Measurements from ENCODE around the gene UGT1A8. TPM values are rescaled to one million over a fixed set of nuclear protein-coding genes. Genes with fewer than 3 reads are reported as not detected.

The UGT1A8 gene
- total and polyA plus RNA-seq, 2 experiments from 2014 or later = not detected

GRCh38 chr2:233691443-233692433 lies 74.3 kb downstream of the UGT1A8 start:
- H3K4me1 ChIP-seq (ENCODE audit: insufficient read depth) = no peaks in the 10 kb centered on the region
- H4K20me1 ChIP-seq (ENCODE audit: insufficient read depth) = no peaks in the 10 kb centered on the region
- peaks cover 19% of the 10 kb centered on the region for H3K27me3 ChIP-seq (replicated peaks; ENCODE audit: insufficient read depth)
- no peaks in the 10 kb centered on the region for H3F3A ChIP-seq (ENCODE audit: insufficient read depth)
- H3K36me3 ChIP-seq (ENCODE audit: low read depth) = no peaks in the 10 kb centered on the region
- no peaks in the 10 kb centered on the region for H3K79me2 ChIP-seq (ENCODE audit: insufficient read depth)
- no peak overlapping the region for H3K27ac ChIP-seq
- no peak overlapping the region for H3K4me3 ChIP-seq
- in situ Hi-C loops (cut with MboI) = no loop called here
- 40 to 41% methylated on average over 11 of the region's 11 CpGs for WGBS, 2 experiments (ENCODE audit: low coverage in 1 of 2, low lambda C conversion rate in 2 of 2, missing lambda C conversion rate in 2 of 2)
- H3K9ac ChIP-seq = no peak overlapping the region
- no peaks in the 10 kb centered on the region for H3K9me2 ChIP-seq (ENCODE audit: insufficient read depth)
- no peaks in the 10 kb centered on the region for H3K9me3 ChIP-seq (ENCODE audit: low read depth)
- TF ChIP-seq EZH2phosphoT487 (IDR thresholded peaks at IDR 0.05; ENCODE audit: insufficient read depth, low read depth) (no peak), EZH2 (IDR thresholded peaks at IDR 0.05; ENCODE audit: insufficient read depth, poor library complexity, severe bottlenecking) (no peak)
- no peak overlapping the region for H3K4me2 ChIP-seq (ENCODE audit: unreplicated experiment)
- DNase-seq = no peak
- no peak overlapping the region for H2AFZ ChIP-seq

GRCh38 chr2:233692648-233693047 lies 75.2 kb downstream of the UGT1A8 start, which contains the start of gene UGT1A6:
Gene UGT1A6 (plus strand): TSS chr2:233692890. CDS start chr2:233693005, 115 bp downstream.
- no peak for DNase-seq
- Histone ChIP-seq H3K4me1 (ENCODE audit: insufficient read depth) (no peaks in the 10 kb centered on the region), H3K4me2 (ENCODE audit: unreplicated experiment) (no peak within 1 kb of the TSS), H3F3A (ENCODE audit: insufficient read depth) (no peaks in the 10 kb centered on the region), H3K27me3 (replicated peaks; ENCODE audit: insufficient read depth) (peaks cover 28% of the 10 kb centered on the region), H3K9me3 (ENCODE audit: low read depth) (no peaks in the 10 kb centered on the region), H4K20me1 (ENCODE audit: insufficient read depth) (no peaks in the 10 kb centered on the region), H3K9me2 (ENCODE audit: insufficient read depth) (no peaks in the 10 kb centered on the region), H2AFZ (no peak within 1 kb of the TSS), H3K4me3 (no peak within 1 kb of the TSS), H3K79me2 (ENCODE audit: insufficient read depth) (no peaks in the 10 kb centered on the region), H3K9ac (no peak within 1 kb of the TSS), H3K36me3 (ENCODE audit: low read depth) (no peaks in the 10 kb centered on the region), H3K27ac (no peak within 1 kb of the TSS)
- 39% methylated on average over 4 of the region's 4 CpGs for WGBS, 2 experiments (ENCODE audit: low coverage in 1 of 2, low lambda C conversion rate in 2 of 2, missing lambda C conversion rate in 2 of 2)
- in situ Hi-C loops (cut with MboI) = no loop called here
- no peak for TF ChIP-seq EZH2phosphoT487 (IDR thresholded peaks at IDR 0.05; ENCODE audit: insufficient read depth, low read depth)
- TF ChIP-seq EZH2 (IDR thresholded peaks at IDR 0.05; ENCODE audit: insufficient read depth, poor library complexity, severe bottlenecking) = no peak

GRCh38 chr2:233693963-233694362 lies 76.5 kb downstream of the UGT1A8 start:
- no peak for TF ChIP-seq EZH2phosphoT487 (IDR thresholded peaks at IDR 0.05; ENCODE audit: insufficient read depth, low read depth)
- TF ChIP-seq EZH2 (IDR thresholded peaks at IDR 0.05; ENCODE audit: insufficient read depth, poor library complexity, severe bottlenecking) = no peak
- Histone ChIP-seq H3K4me2 (ENCODE audit: unreplicated experiment) (no peak overlapping the region), H3K9me2 (ENCODE audit: insufficient read depth) (no peaks in the 10 kb centered on the region), H3K27ac (no peak overlapping the region), H3K4me1 (ENCODE audit: insufficient read depth) (no peaks in the 10 kb centered on the region), H3K27me3 (replicated peaks; ENCODE audit: insufficient read depth) (peaks cover 28% of the 10 kb centered on the region), H2AFZ (no peak overlapping the region), H3F3A (ENCODE audit: insufficient read depth) (no peaks in the 10 kb centered on the region), H3K9ac (no peak overlapping the region), H4K20me1 (ENCODE audit: insufficient read depth) (no peaks in the 10 kb centered on the region), H3K9me3 (ENCODE audit: low read depth) (no peaks in the 10 kb centered on the region), H3K36me3 (ENCODE audit: low read depth) (no peaks in the 10 kb centered on the region), H3K4me3 (no peak overlapping the region), H3K79me2 (ENCODE audit: insufficient read depth) (no peaks in the 10 kb centered on the region)
- in situ Hi-C loops (cut with MboI) = no loop called here
- DNase-seq = no peak
- WGBS, 2 experiments (ENCODE audit: low coverage in 1 of 2, low lambda C conversion rate in 2 of 2, missing lambda C conversion rate in 2 of 2) = 23 to 24% methylated on average over 6 of the region's 6 CpGs

- no peak for DNase-seq
- TF ChIP-seq EZH2phosphoT487 (IDR thresholded peaks at IDR 0.05; ENCODE audit: insufficient read depth, low read depth) = no peak
Observed at GRCh38 chr2:233698740-233699139, 81.3 kb downstream of the UGT1A8 start.

More at GRCh38 chr2:233698740-233699139, 81.3 kb downstream of the UGT1A8 start:
- H3K9me2 ChIP-seq (ENCODE audit: insufficient read depth) = no peaks in the 10 kb centered on the region
- no peaks in the 10 kb centered on the region for H4K20me1 ChIP-seq (ENCODE audit: insufficient read depth)
- H3K36me3 ChIP-seq (ENCODE audit: low read depth) = no peaks in the 10 kb centered on the region
- H3K9me3 ChIP-seq (ENCODE audit: low read depth) = no peaks in the 10 kb centered on the region
- no peaks in the 10 kb centered on the region for H3F3A ChIP-seq (ENCODE audit: insufficient read depth)
- WGBS, 2 experiments (ENCODE audit: low coverage in 1 of 2, low lambda C conversion rate in 2 of 2, missing lambda C conversion rate in 2 of 2) = 37 to 42% methylated on average over 4 of the region's 4 CpGs
- in situ Hi-C loops (cut with MboI) = no loop called here
- no peak overlapping the region for H2AFZ ChIP-seq
- no peaks in the 10 kb centered on the region for H3K79me2 ChIP-seq (ENCODE audit: insufficient read depth)
- no peak overlapping the region for H3K4me2 ChIP-seq (ENCODE audit: unreplicated experiment)
- H3K4me1 ChIP-seq (ENCODE audit: insufficient read depth) = no peaks in the 10 kb centered on the region
- H3K9ac ChIP-seq = no peak overlapping the region
- H3K27me3 ChIP-seq (replicated peaks; ENCODE audit: insufficient read depth) = peaks cover 12% of the 10 kb centered on the region; the same call in 1 of the 2 replicates
- no peak overlapping the region for H3K27ac ChIP-seq
- H3K4me3 ChIP-seq = no peak overlapping the region

Measured in GM23248 (cell line).